ENCODE results near the gene NKRF. TPM values are rescaled to one million over a fixed set of nuclear protein-coding genes. Genes with fewer than 3 reads are reported as not detected.

NKRF gene
- total and polyA plus RNA-seq, 7 donors, result 2.4 to 6.1 (median 4.9) TPM

DNA sequence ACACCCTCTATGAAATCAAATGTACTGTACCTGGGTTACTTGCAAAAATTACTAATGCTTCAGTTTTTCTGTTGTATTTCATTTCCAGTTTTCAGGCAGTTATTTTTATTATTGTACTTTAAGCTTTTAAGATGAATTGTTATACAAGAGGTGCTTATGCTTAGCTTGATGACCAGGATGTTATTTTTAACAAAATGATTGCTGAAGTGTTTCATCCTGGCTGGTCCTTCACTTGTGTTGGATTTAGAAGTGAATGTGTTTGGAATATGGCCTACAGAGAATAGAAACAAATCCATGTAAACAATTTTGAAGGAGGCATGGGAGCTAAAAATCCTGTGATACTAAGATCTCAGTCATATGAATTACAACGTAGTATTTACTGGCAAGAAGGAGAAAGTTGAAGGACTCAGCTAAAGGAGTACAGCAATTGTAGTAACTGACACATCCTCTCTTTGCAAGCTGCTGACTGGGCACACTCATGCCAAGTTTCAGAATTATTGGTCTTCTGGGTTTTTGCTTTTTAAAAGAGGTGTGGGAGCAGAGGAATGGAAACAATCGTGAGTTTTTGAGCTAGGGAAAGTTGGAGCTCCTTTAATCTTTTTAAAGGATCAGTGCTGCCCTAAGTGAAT, 22.7 kb downstream of the NKRF start:
- 63 to 69% methylated on average over 2 of the region's 2 CpGs for WGBS, 2 donors
- Histone ChIP-seq H3K36me3 (peaks cover 0 to 7% (median 0%) of the 10 kb centered on the region in 4 donors), H3K9me3 (no peaks in the 10 kb centered on the region), H3K27me3 (no peaks in the 10 kb centered on the region), H3K27ac (no peak overlapping the region), H3K4me1 (no peaks in the 10 kb centered on the region), H3K4me3 (no peak overlapping the region)
- no peak for DNase-seq
- intact Hi-C loops (cut with DNase I), result no loop called here
- no peak for TF ChIP-seq POLR2AphosphoS5 (IDR thresholded peaks at IDR 0.05)
- TF ChIP-seq, protein P1, sequence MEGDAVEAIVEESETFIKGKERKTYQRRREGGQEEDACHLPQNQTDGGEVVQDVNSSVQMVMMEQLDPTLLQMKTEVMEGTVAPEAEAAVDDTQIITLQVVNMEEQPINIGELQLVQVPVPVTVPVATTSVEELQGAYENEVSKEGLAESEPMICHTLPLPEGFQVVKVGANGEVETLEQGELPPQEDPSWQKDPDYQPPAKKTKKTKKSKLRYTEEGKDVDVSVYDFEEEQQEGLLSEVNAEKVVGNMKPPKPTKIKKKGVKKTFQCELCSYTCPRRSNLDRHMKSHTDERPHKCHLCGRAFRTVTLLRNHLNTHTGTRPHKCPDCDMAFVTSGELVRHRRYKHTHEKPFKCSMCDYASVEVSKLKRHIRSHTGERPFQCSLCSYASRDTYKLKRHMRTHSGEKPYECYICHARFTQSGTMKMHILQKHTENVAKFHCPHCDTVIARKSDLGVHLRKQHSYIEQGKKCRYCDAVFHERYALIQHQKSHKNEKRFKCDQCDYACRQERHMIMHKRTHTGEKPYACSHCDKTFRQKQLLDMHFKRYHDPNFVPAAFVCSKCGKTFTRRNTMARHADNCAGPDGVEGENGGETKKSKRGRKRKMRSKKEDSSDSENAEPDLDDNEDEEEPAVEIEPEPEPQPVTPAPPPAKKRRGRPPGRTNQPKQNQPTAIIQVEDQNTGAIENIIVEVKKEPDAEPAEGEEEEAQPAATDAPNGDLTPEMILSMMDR (IDR thresholded peaks at IDR 0.05), result no peak
- no peak for TF ChIP-seq POLR2A (IDR thresholded peaks at IDR 0.05)
- no peak for TF ChIP-seq EP300 (IDR thresholded peaks at IDR 0.05)

DNA sequence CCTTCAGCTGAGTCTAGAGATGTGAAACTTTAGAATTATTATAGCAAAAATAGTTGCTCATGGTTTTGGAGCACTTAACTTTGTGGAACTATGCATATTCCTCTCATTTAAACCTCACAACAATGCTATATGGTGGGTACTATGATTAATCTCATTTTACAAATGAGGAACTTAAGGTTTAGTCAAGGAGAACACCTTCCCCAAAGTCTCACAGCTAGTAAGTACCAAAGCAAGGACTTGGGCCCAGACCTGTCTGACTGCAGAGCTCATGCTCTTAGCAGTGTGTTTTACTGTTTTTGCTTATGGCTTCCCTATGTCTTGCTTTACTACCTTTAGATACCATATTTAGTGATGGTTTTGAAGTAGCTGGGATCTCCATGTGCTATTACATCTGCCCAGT, 26.8 kb downstream of the NKRF start:
- Histone ChIP-seq H3K27me3 (no peaks in the 10 kb centered on the region), H3K4me1 (peaks cover 0 to 12% (median 8%) of the 10 kb centered on the region in 4 donors), H3K4me3 (no peak overlapping the region), H3K36me3 (peaks cover 0 to 10% (median 0%) of the 10 kb centered on the region in 4 donors), H3K9me3 (no peaks in the 10 kb centered on the region), H3K27ac (no peak overlapping the region)
- intact Hi-C loops (cut with DNase I), result loop anchor here (10.0 kb wide), 1 partner anchor 95 kb away; no protein-coding TSS in a partner anchor
- no peak for DNase-seq
- TF ChIP-seq POLR2A (IDR thresholded peaks at IDR 0.05) (no peak), EP300 (IDR thresholded peaks at IDR 0.05) (no peak), POLR2AphosphoS5 (IDR thresholded peaks at IDR 0.05) (no peak)
- TF ChIP-seq, protein P1 (IDR thresholded peaks at IDR 0.05), result no peak

DNA sequence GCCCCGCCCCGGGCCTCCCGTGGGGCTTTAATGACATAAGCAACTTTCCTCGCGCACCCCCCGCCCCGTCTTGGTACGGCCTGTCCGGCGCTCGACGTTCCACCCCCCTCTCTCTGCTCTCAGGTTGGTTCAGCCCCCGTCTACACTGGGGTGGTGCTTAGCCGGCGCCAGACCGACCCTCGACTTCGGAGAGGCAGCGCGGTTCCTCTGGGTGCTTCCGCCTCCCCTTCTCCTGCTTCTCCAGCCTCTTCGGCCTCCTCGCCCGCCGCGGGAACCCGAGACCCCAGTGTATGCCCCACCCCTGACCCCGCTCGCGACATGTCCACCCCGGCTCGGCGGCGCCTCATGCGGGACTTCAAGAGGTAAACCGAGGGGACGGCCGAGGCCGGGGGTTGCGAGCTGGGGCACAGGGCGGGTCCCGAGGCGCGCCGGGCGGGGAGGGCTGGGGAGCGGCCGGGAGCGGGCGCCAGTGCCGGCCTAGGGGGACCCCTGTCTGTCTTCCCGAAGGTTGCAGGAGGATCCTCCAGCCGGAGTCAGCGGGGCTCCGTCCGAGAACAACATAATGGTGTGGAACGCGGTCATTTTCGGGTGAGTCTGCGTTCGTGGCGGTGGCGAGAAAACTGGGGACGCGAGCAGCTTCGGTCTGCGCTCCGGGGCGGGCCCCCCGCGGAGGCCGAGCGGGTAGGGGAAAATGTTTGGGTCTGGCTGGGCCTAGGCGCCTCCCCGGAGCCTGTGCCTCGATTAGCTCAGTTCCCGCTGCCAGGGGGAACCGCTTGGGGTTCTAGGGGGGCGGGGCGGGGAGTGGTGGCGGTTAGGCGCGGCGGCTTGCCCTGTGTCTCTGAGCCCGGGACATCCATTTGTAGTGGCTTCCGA, 31.6 kb downstream of the NKRF start, which contains the start of gene UBE2A:
Gene UBE2A (plus strand): TSS at position 170 of the 873 bp plus-strand sequence. CDS start 149 bp downstream, at position 319.
- Histone ChIP-seq H3K4me1 (peaks cover 0 to 15% (median 10%) of the 10 kb centered on the region in 4 donors), H3K4me3 (peak within 1 kb of the TSS; percentile 58 to 71 (median 68)), H3K27me3 (no peaks in the 10 kb centered on the region), H3K9me3 (no peaks in the 10 kb centered on the region), H3K36me3 (peaks cover 0 to 3% (median 0%) of the 10 kb centered on the region in 4 donors), H3K27ac (peak within 1 kb of the TSS; percentile 89 to 96 (median 92))
- 0 to 1% methylated on average over 86 of the region's 86 CpGs for WGBS, 2 donors
- intact Hi-C loops (cut with DNase I), result loop anchor here (10.0 kb wide), 1 partner anchor 90 kb away; no protein-coding TSS in a partner anchor
- peak; percentile 56 to 79 for TF ChIP-seq POLR2A (IDR thresholded peaks at IDR 0.05)
- no peak for TF ChIP-seq EP300 (IDR thresholded peaks at IDR 0.05)
- peak; percentile 85 to 94 (median 90) for TF ChIP-seq POLR2AphosphoS5 (IDR thresholded peaks at IDR 0.05)
- TF ChIP-seq, protein P1 (IDR thresholded peaks at IDR 0.05), result peak in 2 of 4 experiments; percentile 12 to 47
- peak; percentile 96 for DNase-seq

DNA sequence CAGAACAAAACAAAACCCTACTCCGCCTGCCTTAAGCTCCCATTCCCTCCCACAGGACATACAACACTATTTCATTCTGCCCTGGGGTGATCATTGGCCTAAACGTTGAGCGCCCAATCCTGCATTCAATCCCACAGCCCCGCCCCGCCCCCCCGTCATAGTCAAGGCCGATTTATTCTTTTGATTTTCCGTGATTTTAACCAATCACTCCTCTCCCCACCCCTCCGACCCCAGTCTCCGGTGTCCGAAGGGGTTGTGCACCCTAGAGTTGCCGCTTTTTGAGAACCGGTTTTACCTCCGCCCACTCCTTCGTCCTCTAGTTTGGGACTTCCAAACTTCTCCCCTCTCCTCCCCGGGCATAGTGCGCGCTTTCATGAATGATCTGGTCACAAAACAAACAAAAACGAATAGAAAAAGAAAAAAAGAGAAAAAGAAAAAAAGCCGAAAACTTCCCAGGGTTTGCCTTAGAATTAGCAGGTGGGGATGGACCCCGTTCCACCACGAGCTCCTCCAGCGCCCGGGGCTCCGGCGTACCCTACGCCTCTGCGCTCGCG, 32.3 kb downstream of the NKRF start:
- no peaks in the 10 kb centered on the region for H3K27me3 ChIP-seq
- DNase-seq, result peak; percentile 75
- intact Hi-C loops (cut with DNase I), result loop anchor here (10.0 kb wide), 1 partner anchor 89 kb away; no protein-coding TSS in a partner anchor
- H3K4me3 ChIP-seq, result peak overlapping the region; percentile 58 to 71 (median 68)
- H3K9me3 ChIP-seq, result no peaks in the 10 kb centered on the region
- 0 to 1% methylated on average over 30 of the region's 30 CpGs for WGBS, 2 donors
- peaks cover 0 to 15% (median 10%) of the 10 kb centered on the region in 4 donors for H3K4me1 ChIP-seq
- peak overlapping the region; percentile 89 to 96 (median 92) for H3K27ac ChIP-seq
- H3K36me3 ChIP-seq, result peaks cover 0 to 3% (median 0%) of the 10 kb centered on the region in 4 donors
- no peak for TF ChIP-seq POLR2A (IDR thresholded peaks at IDR 0.05)
- TF ChIP-seq POLR2AphosphoS5 (IDR thresholded peaks at IDR 0.05), result no peak
- TF ChIP-seq, protein P1 (IDR thresholded peaks at IDR 0.05), result no peak
- TF ChIP-seq EP300 (IDR thresholded peaks at IDR 0.05), result no peak
